C4-2B (cell line): ENCODE results near the gene CD99.
"Not testable (repeated sequence)": the region's sequence is repeated elsewhere in the genome, so short reads cannot be mapped to it uniquely, and the experiment has no call there.

Experiments used
- ZFX ChIP-seq: fragments of 450-650 bp; IDR thresholded peaks from 2 replicates; pipeline ENCODE4 v1.6.1; 2017
- TF ChIP-seq, protein P1 (sequence below): fragments of 450-650 bp; conservative IDR thresholded peaks from 2 replicates; pipeline ENCODE4 v1.5.1; 2017; ENCODE audit warnings: mild to moderate bottlenecking

DNA sequence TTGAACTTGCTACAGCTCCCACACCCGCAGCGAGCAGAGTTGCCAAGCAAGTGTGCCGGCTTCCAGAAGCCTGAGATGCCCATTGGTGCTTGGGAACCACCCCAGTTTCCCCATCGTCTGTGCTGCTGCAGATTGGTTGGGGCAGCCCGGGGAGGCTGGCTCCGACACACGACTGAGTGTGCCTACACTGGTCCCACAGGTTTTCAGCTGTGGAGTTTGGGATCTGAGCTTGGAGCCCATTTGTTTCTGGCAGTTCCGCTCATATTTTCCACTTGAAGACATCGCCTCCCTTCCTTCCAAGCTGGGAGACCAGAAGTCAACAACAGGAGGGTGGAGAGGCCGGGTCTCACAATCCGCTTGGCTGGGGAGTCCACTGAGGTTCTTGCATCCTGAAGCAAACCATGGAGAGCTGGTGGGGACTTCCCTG lies 60.8 kb downstream of the CD99 start, which contains the start of gene XG:
- TF ChIP-seq, protein P1, sequence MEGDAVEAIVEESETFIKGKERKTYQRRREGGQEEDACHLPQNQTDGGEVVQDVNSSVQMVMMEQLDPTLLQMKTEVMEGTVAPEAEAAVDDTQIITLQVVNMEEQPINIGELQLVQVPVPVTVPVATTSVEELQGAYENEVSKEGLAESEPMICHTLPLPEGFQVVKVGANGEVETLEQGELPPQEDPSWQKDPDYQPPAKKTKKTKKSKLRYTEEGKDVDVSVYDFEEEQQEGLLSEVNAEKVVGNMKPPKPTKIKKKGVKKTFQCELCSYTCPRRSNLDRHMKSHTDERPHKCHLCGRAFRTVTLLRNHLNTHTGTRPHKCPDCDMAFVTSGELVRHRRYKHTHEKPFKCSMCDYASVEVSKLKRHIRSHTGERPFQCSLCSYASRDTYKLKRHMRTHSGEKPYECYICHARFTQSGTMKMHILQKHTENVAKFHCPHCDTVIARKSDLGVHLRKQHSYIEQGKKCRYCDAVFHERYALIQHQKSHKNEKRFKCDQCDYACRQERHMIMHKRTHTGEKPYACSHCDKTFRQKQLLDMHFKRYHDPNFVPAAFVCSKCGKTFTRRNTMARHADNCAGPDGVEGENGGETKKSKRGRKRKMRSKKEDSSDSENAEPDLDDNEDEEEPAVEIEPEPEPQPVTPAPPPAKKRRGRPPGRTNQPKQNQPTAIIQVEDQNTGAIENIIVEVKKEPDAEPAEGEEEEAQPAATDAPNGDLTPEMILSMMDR, result not testable (repeated sequence)
- not testable (repeated sequence) for TF ChIP-seq ZFX
